ENCODE measurements around the gene ATG10. TPM values are rescaled to one million over a fixed set of nuclear protein-coding genes. Genes with fewer than 3 reads are reported as not detected.
"Not testable (repeated sequence)": the region's sequence is repeated elsewhere in the genome, so short reads cannot be mapped to it uniquely, and the experiment has no call there.

The ATG10 gene
- total RNA-seq, 1 experiment from 2014 or later, result 7.6 TPM

- Histone ChIP-seq H3K23ac (ENCODE audit: insufficient read length, low read depth, low read length) (no peak overlapping the region), H2AFZ (ENCODE audit: low read length) (no peak overlapping the region), H3K4me1 (ENCODE audit: insufficient read depth, low read length) (no peaks in the 10 kb centered on the region), H2AK5ac (ENCODE audit: insufficient read length, low read length) (no peak overlapping the region), H3T11ph (ENCODE audit: low read length) (no peak overlapping the region), H4K20me1 (ENCODE audit: control insufficient read depth, insufficient read depth, insufficient read length) (no peaks in the 10 kb centered on the region), H2BK15ac (ENCODE audit: low read depth, low read length) (no peak overlapping the region), H3K79me2 (ENCODE audit: insufficient read depth, low read length) (no peaks in the 10 kb centered on the region), H3K56ac (ENCODE audit: insufficient read length, low read depth, low read length) (no peak overlapping the region), H4K8ac (replicated peaks; ENCODE audit: insufficient read length, low read depth, low read length) (no peak overlapping the region), H3K9me3 (ENCODE audit: control insufficient read depth, low read depth, low read length) (no peaks in the 10 kb centered on the region), H3K14ac (ENCODE audit: insufficient read depth, low read length) (no peak overlapping the region), H3K4ac (ENCODE audit: low read depth, low read length) (no peak overlapping the region), H3K9ac (ENCODE audit: extremely low read depth, insufficient read length, low read length) (no peak overlapping the region), H3K18ac (ENCODE audit: insufficient read length, low read depth, low read length) (no peak overlapping the region), H3K27ac (ENCODE audit: insufficient read length, low read depth, low read length) (no peak overlapping the region), H4K5ac (ENCODE audit: insufficient read length, low read depth, low read length) (no peak overlapping the region), H2BK5ac (ENCODE audit: insufficient read length, low read length) (no peak overlapping the region), H3K27me3 (ENCODE audit: insufficient read depth, low read length) (no peaks in the 10 kb centered on the region), H3K23me2 (ENCODE audit: insufficient read length, low read depth, low read length, poor library complexity, severe bottlenecking) (no peaks in the 10 kb centered on the region), H4K91ac (ENCODE audit: insufficient read length, low read depth, low read length) (no peak overlapping the region), H3K79me1 (ENCODE audit: insufficient read depth, low read depth, low read length, poor library complexity, severe bottlenecking) (no peaks in the 10 kb centered on the region), H2BK12ac (ENCODE audit: insufficient read length, low read depth, low read length) (no peak overlapping the region), H2BK20ac (ENCODE audit: low read depth, low read length, poor library complexity, severe bottlenecking) (no peak overlapping the region), H3K4me2 (ENCODE audit: insufficient read depth, insufficient read length, low read length) (no peak overlapping the region), H2BK120ac (ENCODE audit: low read depth, low read length, poor library complexity, severe bottlenecking) (no peak overlapping the region)
- no peak overlapping the region for H3K4me3 Mint-ChIP-seq
- H3K4me1 Mint-ChIP-seq, result peaks cover 21 to 32% of the 10 kb centered on the region in 2 experiments
- TF ChIP-seq, protein P1, sequence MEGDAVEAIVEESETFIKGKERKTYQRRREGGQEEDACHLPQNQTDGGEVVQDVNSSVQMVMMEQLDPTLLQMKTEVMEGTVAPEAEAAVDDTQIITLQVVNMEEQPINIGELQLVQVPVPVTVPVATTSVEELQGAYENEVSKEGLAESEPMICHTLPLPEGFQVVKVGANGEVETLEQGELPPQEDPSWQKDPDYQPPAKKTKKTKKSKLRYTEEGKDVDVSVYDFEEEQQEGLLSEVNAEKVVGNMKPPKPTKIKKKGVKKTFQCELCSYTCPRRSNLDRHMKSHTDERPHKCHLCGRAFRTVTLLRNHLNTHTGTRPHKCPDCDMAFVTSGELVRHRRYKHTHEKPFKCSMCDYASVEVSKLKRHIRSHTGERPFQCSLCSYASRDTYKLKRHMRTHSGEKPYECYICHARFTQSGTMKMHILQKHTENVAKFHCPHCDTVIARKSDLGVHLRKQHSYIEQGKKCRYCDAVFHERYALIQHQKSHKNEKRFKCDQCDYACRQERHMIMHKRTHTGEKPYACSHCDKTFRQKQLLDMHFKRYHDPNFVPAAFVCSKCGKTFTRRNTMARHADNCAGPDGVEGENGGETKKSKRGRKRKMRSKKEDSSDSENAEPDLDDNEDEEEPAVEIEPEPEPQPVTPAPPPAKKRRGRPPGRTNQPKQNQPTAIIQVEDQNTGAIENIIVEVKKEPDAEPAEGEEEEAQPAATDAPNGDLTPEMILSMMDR (conservative IDR thresholded peaks at IDR 0.05), result no peak
- H3K36me3 Mint-ChIP-seq (ENCODE audit: insufficient read depth in 1 of 3, low read depth in 3 of 3), result peaks cover 0 to 1% (median 0%) of the 10 kb centered on the region in 3 experiments; a peak in 2 of 7 replicates
- peaks cover 0 to 3% of the 10 kb centered on the region in 2 experiments; a peak in 1 of 5 replicates for H3K9me3 Mint-ChIP-seq
- no CpG with 5 or more reads among the region's 1 CpG for WGBS (ENCODE audit: extremely low coverage, insufficient read length, low lambda C conversion rate)
- DNase-seq, result no peak
- peak overlapping the region in 1 of 3 experiments; percentile 3; a peak in 1 of 7 replicates for H3K27ac Mint-ChIP-seq
- peaks cover 1% of the 10 kb centered on the region for H3K27me3 Mint-ChIP-seq (ENCODE audit: low read depth)
Measured at GRCh38 chr5:81950996-81951395, 20.8 kb upstream of the ATG10 start.

- not testable (repeated sequence) for H4K20me1 ChIP-seq (ENCODE audit: control insufficient read depth, insufficient read depth, insufficient read length); H2AFZ ChIP-seq (ENCODE audit: low read length); H4K91ac ChIP-seq (ENCODE audit: insufficient read length, low read depth, low read length)
Measured at GRCh38 chr5:81954796-81955195, 17.0 kb upstream of the ATG10 start.

More at GRCh38 chr5:81954796-81955195, 17.0 kb upstream of the ATG10 start:
- H2BK12ac ChIP-seq (ENCODE audit: insufficient read length, low read depth, low read length); H3K4me1 ChIP-seq (ENCODE audit: insufficient read depth, low read length); H3K23ac ChIP-seq (ENCODE audit: insufficient read length, low read depth, low read length); H3T11ph ChIP-seq (ENCODE audit: low read length); H4K5ac ChIP-seq (ENCODE audit: insufficient read length, low read depth, low read length); H2BK20ac ChIP-seq (ENCODE audit: low read depth, low read length, poor library complexity, severe bottlenecking); H3K4me3 Mint-ChIP-seq; H2AK5ac ChIP-seq (ENCODE audit: insufficient read length, low read length); H3K27me3 Mint-ChIP-seq (ENCODE audit: low read depth); H3K56ac ChIP-seq (ENCODE audit: insufficient read length, low read depth, low read length); H2BK120ac ChIP-seq (ENCODE audit: low read depth, low read length, poor library complexity, severe bottlenecking); DNase-seq; H3K14ac ChIP-seq (ENCODE audit: insufficient read depth, low read length); H2BK15ac ChIP-seq (ENCODE audit: low read depth, low read length); H2BK5ac ChIP-seq (ENCODE audit: insufficient read length, low read length); H4K8ac ChIP-seq (replicated peaks; ENCODE audit: insufficient read length, low read depth, low read length); H3K9ac ChIP-seq (ENCODE audit: extremely low read depth, insufficient read length, low read length); H3K27me3 ChIP-seq (ENCODE audit: insufficient read depth, low read length); H3K36me3 Mint-ChIP-seq (ENCODE audit: insufficient read depth in 1 of 3, low read depth in 3 of 3); H3K9me3 Mint-ChIP-seq; H3K23me2 ChIP-seq (ENCODE audit: insufficient read length, low read depth, low read length, poor library complexity, severe bottlenecking); H3K79me2 ChIP-seq (ENCODE audit: insufficient read depth, low read length); H3K18ac ChIP-seq (ENCODE audit: insufficient read length, low read depth, low read length); H3K79me1 ChIP-seq (ENCODE audit: insufficient read depth, low read depth, low read length, poor library complexity, severe bottlenecking); H3K27ac ChIP-seq (ENCODE audit: insufficient read length, low read depth, low read length); H3K4me2 ChIP-seq (ENCODE audit: insufficient read depth, insufficient read length, low read length); H3K9me3 ChIP-seq (ENCODE audit: control insufficient read depth, low read depth, low read length); H3K4ac ChIP-seq (ENCODE audit: low read depth, low read length): not testable (repeated sequence)
- peaks cover 23 to 37% of the 10 kb centered on the region in 2 experiments for H3K4me1 Mint-ChIP-seq
- WGBS (ENCODE audit: extremely low coverage, insufficient read length, low lambda C conversion rate), result no CpG with 5 or more reads among the region's 8 CpGs
- H3K27ac Mint-ChIP-seq, result peak overlapping the region in 1 of 3 experiments; percentile 2; a peak in 1 of 7 replicates

Measured in H9 (cell line).